ENCODE data around the gene GPR84. TPM values are rescaled to one million over a fixed set of nuclear protein-coding genes. Genes with fewer than 3 reads are reported as not detected.
"Not testable (repeated sequence)": the region's sequence is repeated elsewhere in the genome, so short reads cannot be mapped to it uniquely, and the experiment has no call there.

Gene GPR84
- total and polyA plus RNA-seq, 12 donors: 0.18 to 6.8 (median 1.2) TPM; not detected in 1

GRCh38 chr12:54355104-54355815, 9.0 kb downstream of the GPR84 start:
- no peak for DNase-seq
- H3K4me3 ChIP-seq: no peak overlapping the region
- H3K27me3 ChIP-seq: no peaks in the 10 kb centered on the region
- H3K27ac ChIP-seq: peak overlapping the region in 3 of 5 donors; percentile 13 to 54 (median 17)
- peaks cover 26 to 38% of the 10 kb centered on the region in 2 donors for H3K4me1 ChIP-seq (replicated peaks in 1 of 2)
- H3K36me3 ChIP-seq (replicated peaks in 1 of 2): peaks cover 0 to 13% of the 10 kb centered on the region in 2 donors
- TF ChIP-seq POLR2A (IDR thresholded peaks at IDR 0.05) (no peak), CTCF (IDR thresholded peaks at IDR 0.05) (peak in 2 of 6 experiments; percentile 7 to 15)
- 68 to 76% (median 74%) methylated on average over 6 of the region's 6 CpGs for WGBS, 4 donors
- H3K9me3 ChIP-seq (replicated peaks in 1 of 3): no peaks in the 10 kb centered on the region
- intact Hi-C loops (cut with DNase I): no loop called here

GRCh38 chr12:54354271-54354670, 10.0 kb downstream of the GPR84 start:
- DNase-seq; H3K27me3 ChIP-seq; H3K9me3 ChIP-seq (replicated peaks in 1 of 3); intact Hi-C loops (cut with DNase I); H3K27ac ChIP-seq; H3K4me3 ChIP-seq: not testable (repeated sequence)
- WGBS, 4 donors: 66 to 93% (median 86%) methylated on average over 6 to 7 of the region's 7 CpGs
- H3K36me3 ChIP-seq (replicated peaks in 1 of 2): peaks cover 0 to 22% of the 10 kb centered on the region in 2 donors
- peaks cover 18 to 31% of the 10 kb centered on the region in 2 donors for H3K4me1 ChIP-seq (replicated peaks in 1 of 2)

- Histone ChIP-seq H3K36me3 (replicated peaks in 1 of 2) (peaks cover 0 to 33% of the 10 kb centered on the region in 2 donors), H3K9me3 (replicated peaks in 1 of 3) (no peaks in the 10 kb centered on the region), H3K27ac (peak overlapping the region in 4 of 5 donors; percentile 39 to 70 (median 48)), H3K4me1 (replicated peaks in 1 of 2) (peaks cover 18 to 26% of the 10 kb centered on the region in 2 donors), H3K27me3 (no peaks in the 10 kb centered on the region), H3K4me3 (no peak overlapping the region)
- DNase-seq: peak in 1 of 7 donors; percentile 46
- TF ChIP-seq CTCF (IDR thresholded peaks at IDR 0.05) (no peak), POLR2A (IDR thresholded peaks at IDR 0.05) (no peak)
- intact Hi-C loops (cut with DNase I): no loop called here
- WGBS, 4 donors: 27 to 48% (median 41%) methylated on average over 1 of the region's 1 CpG
Observed at GRCh38 chr12:54352891-54353874, 11.1 kb downstream of the GPR84 start.

- Histone ChIP-seq H3K36me3 (replicated peaks in 1 of 2) (peaks cover 0 to 44% of the 10 kb centered on the region in 2 donors), H3K27me3 (no peaks in the 10 kb centered on the region), H3K4me3 (no peak overlapping the region), H3K9me3 (replicated peaks in 1 of 3) (no peaks in the 10 kb centered on the region), H3K27ac (peak overlapping the region in 3 of 5 donors; percentile 39 to 70 (median 54)), H3K4me1 (replicated peaks in 1 of 2) (peaks cover 18 to 21% of the 10 kb centered on the region in 2 donors)
- peak; percentile 49 to 80 (median 68) for DNase-seq
- intact Hi-C loops (cut with DNase I): no loop called here
- no peak for TF ChIP-seq POLR2A (IDR thresholded peaks at IDR 0.05)
- TF ChIP-seq CTCF (IDR thresholded peaks at IDR 0.05): no peak
- 20 to 45% (median 22%) methylated on average over 21 of the region's 21 CpGs for WGBS, 4 donors
Observed at GRCh38 chr12:54352022-54352531, 12.2 kb downstream of the GPR84 start.

Measured in adrenal gland (tissue), 12 donors.